HG02870 (cell line): ENCODE measurements around the gene IFI44.

Experiments
- ATAC-seq: cut with Tn5 transposase; IDR thresholded peaks from one replicate; pipeline ENCODE4 v1.9.1; 2021; ENCODE audit warnings: mild to moderate bottlenecking, moderate library complexity; ENCODE audit not compliant: unreplicated experiment

Gene IFI44

GRCh38 chr1:78691995-78692747 is 42.5 kb downstream of the IFI44 start:
- no peak for ATAC-seq

GRCh38 chr1:78699813-78700212 is 50.2 kb downstream of the IFI44 start:
- ATAC-seq = no peak

GRCh38 chr1:78702426-78702825 is 52.8 kb downstream of the IFI44 start:
- no peak for ATAC-seq

- no peak for ATAC-seq
These were observed 54.2 kb downstream of the IFI44 start for GRCh38 chr1:78703806-78704205.

GRCh38 chr1:78712467-78713051 is 62.9 kb downstream of the IFI44 start:
- ATAC-seq = no peak

GRCh38 chr1:78713297-78713696 is 63.7 kb downstream of the IFI44 start:
- ATAC-seq = no peak
